Heart right ventricle (tissue), 16 donors: ENCODE data around the gene MRPL40. TPM values are rescaled to one million over a fixed set of nuclear protein-coding genes. Genes with fewer than 3 reads are reported as not detected.

Source experiments
- ATAC-seq, 8 donors: fragments of 200-7000 bp; cut with Tn5 transposase; one replicate each; pipeline ENCODE4 v1.9.1; 2020; ENCODE audit warnings: mild to moderate bottlenecking in 8 of 8, moderate library complexity in 8 of 8, moderate number of reproducible peaks in 1 of 8
- DNase-seq, 2 donors: peaks; one replicate each; pipeline ENCODE4 v3.0.0-alpha.2; 2020
- H3K27ac ChIP-seq, 10 donors: fragments of 200-600 bp; sonication (generic) in 2 of 10; one replicate each; pipeline versions ENCODE4 v1.5.0 to v1.8.0; 2020 to 2022; ENCODE audit warnings: mild to moderate bottlenecking in 3 of 10
- H3K27me3 ChIP-seq, 7 donors: fragments of 200-600 bp; one replicate each; pipeline ENCODE4 v1.8.0; 2021 to 2022; ENCODE audit warnings: mild to moderate bottlenecking in 2 of 7
- H3K36me3 ChIP-seq, 9 donors: fragments of 200-600 bp; sonication (generic) in 1 of 9; one replicate each; pipeline versions ENCODE4 v1.5.0 to v1.8.0; 2020 to 2022; ENCODE audit warnings: mild to moderate bottlenecking in 2 of 9
- H3K4me1 ChIP-seq, 9 donors: fragments of 200-600 bp; sonication (generic) in 1 of 9; one replicate each; pipeline versions ENCODE4 v1.5.0 to v1.8.0; 2020 to 2022; ENCODE audit warnings: mild to moderate bottlenecking in 4 of 9
- H3K4me3 ChIP-seq, 10 donors: fragments of 200-600 bp; sonication (generic) in 2 of 10; one replicate each; pipeline versions ENCODE4 v1.5.0 to v1.8.0; 2020 to 2022; ENCODE audit warnings: mild to moderate bottlenecking in 7 of 10, moderate library complexity in 2 of 10
- H3K9me3 ChIP-seq, 11 donors: fragments of 200-600 bp in 10 of 11; sonication (generic) in 2 of 11; one replicate each; pipeline versions ENCODE4 v1.5.0 to v1.8.0; 2013 to 2022; ENCODE audit warnings: mild to moderate bottlenecking in 2 of 11, control low read depth in 1 of 11, moderate library complexity in 1 of 11
- WGBS, 2 donors: extraction: QIAGEN DNeasy Blood & Tissue Kit; methylation state at CpG; one replicate each; pipeline ENCODE4 v1.1.7; 2013; ENCODE audit warnings: inconsistent platforms in 1 of 2; 5-methylcytosine and 5-hydroxymethylcytosine counted together
- intact Hi-C, 10 donors: fragments of 100-400 bp; cut with DNase I; formaldehyde crosslinking; loops; one replicate each; pipeline versions ENCODE4 v1.11.1 to v1.14.2; 2022
- polyA plus RNA-seq, 2 donors: library from polyadenylated mRNA; stranded (reverse); fragments of 200-250 nt; gene quantifications; one replicate each; pipeline ENCODE4 v1.2.3, GENCODE V29; 2013
- total RNA-seq, 10 donors: library from RNA; stranded (reverse); fragmentation: NEBNext Ultra II Directional in 3 of 10; extraction: Animal tissue kit (Norgen Biotek cat#: 25700) in 3 of 10; gene quantifications; one replicate each; pipeline versions ENCODE4 v1.2.1 to v1.2.4, GENCODE V29; 2021 to 2023
- TF ChIP-seq, protein P1 (sequence below), 9 donors: fragments of 200-600 bp; sonication (generic) in 2 of 9; IDR thresholded peaks; one replicate each; pipeline versions ENCODE4 v1.5.0 to v1.8.0; 2021 to 2022; ENCODE audit warnings: antibody characterized with exemption in 9 of 9, mild to moderate bottlenecking in 5 of 9, moderate library complexity in 1 of 9
- donor health status: Arrhythmogenic right ventricular cardiomyopathy.
- donor health status: ischemic (EF 13 %, LVEDD 7.1; RV severe dilation, severe dysfunction).
- donor health status: healthy with polysubstance abuse.
- donor health status: DM: no; HTN: yes; CAD: no.
- donor health status: DM: no; HTN: no; CAD: no.
- donor health status: ischemic (EF 25% LVEDD 6.9; RV normal size, moderate dysfunction).
- donor health status: ischemic (EF 25% LVEDD 5.7; RV mildly dilated, moderate dysfunction).
- donor health status: healthy.
- donor health status: DM: yes; HTN: yes; CAD: no.
- donor health status: Ischemic cardiomyopathy.
- donor health status: ischemic (EF 35%, LVEDD 5.7; RV mildly dilated, moderate dysfunction).
- donor health status: nonischemic (EF 11% LVEDD 7.7; RV severe dilation, severe dysfunction).
- donor health status: DM: yes; HTN: yes; CAD: no.
- donor health status: PGD.
- donor health status: ischemic (EF 29% LVEDD 5.4; RV normal size, mild dysfunction).
- donor health status: nonischemic (EF 23%, LVEDD 6.1; RV moderate dilation, normal function).

The MRPL40 gene
- total and polyA plus RNA-seq, 12 donors: 49.2 to 117 (median 56.7) TPM

DNA sequence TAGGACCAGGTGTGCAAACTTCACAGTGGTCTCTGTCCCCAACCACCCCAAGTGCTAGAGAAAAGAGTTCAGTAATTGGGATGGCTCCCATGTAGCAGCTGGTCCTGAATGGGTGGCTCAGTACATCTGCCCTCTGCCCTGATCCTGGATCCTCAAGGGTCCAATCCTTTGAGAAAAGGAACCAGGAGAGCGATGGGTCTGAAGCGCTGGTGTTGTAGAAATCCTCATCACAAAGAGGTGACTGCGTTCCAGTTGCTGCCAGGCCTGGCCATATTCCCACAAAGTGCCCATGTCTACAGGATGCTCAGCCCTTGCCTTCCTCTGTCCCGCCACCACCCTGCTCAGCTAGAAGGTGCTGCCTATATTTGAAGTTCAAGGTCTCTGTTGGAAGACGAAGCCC lies 21.4 kb downstream of the MRPL40 start:
- no peak overlapping the region for H3K4me3 ChIP-seq
- TF ChIP-seq, protein P1, sequence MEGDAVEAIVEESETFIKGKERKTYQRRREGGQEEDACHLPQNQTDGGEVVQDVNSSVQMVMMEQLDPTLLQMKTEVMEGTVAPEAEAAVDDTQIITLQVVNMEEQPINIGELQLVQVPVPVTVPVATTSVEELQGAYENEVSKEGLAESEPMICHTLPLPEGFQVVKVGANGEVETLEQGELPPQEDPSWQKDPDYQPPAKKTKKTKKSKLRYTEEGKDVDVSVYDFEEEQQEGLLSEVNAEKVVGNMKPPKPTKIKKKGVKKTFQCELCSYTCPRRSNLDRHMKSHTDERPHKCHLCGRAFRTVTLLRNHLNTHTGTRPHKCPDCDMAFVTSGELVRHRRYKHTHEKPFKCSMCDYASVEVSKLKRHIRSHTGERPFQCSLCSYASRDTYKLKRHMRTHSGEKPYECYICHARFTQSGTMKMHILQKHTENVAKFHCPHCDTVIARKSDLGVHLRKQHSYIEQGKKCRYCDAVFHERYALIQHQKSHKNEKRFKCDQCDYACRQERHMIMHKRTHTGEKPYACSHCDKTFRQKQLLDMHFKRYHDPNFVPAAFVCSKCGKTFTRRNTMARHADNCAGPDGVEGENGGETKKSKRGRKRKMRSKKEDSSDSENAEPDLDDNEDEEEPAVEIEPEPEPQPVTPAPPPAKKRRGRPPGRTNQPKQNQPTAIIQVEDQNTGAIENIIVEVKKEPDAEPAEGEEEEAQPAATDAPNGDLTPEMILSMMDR (IDR thresholded peaks at IDR 0.05): no peak
- ATAC-seq: no peak
- H3K27me3 ChIP-seq: no peaks in the 10 kb centered on the region
- H3K36me3 ChIP-seq: peaks cover 0 to 97% (median 57%) of the 10 kb centered on the region in 9 donors
- intact Hi-C loops: loop anchor here in 1 of 10 donors (5.0 kb wide), 1 partner anchor 56 kb away; no protein-coding TSS in a partner anchor
- 97% methylated on average over 5 of the region's 5 CpGs for WGBS, 2 donors
- H3K27ac ChIP-seq: no peak overlapping the region
- H3K4me1 ChIP-seq: peaks cover 0 to 3% (median under 1%) of the 10 kb centered on the region in 9 donors
- no peak for DNase-seq
- no peaks in the 10 kb centered on the region for H3K9me3 ChIP-seq

DNA sequence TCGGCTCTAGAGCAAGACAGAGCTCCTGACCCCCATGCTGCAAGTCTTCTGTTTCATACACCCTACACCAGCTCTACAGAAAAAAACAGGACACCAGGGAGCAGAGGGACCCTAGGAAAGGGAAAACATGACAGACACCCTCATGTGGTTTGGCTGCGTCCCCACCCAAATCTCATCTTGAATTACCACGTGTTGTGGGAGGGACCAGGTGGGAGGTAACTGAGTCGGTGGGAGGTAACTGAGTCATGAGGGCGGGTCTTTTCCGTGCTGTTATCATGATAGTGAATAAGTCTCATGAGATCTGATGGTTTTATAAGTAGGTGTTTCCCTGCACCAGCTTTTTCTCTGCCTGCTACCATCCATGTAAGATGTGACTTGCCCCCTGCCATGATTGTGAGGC lies 21.8 kb downstream of the MRPL40 start:
- Histone ChIP-seq H3K4me1 (no peaks in the 10 kb centered on the region), H3K36me3 (peaks cover 0 to 100% (median 57%) of the 10 kb centered on the region in 9 donors), H3K4me3 (no peak overlapping the region), H3K27me3 (no peaks in the 10 kb centered on the region), H3K27ac (no peak overlapping the region), H3K9me3 (no peaks in the 10 kb centered on the region)
- no peak for DNase-seq
- WGBS, 2 donors: 77% methylated on average over 6 of the region's 6 CpGs
- TF ChIP-seq, protein P1 (IDR thresholded peaks at IDR 0.05): no peak
- intact Hi-C loops: loop anchor here in 1 of 10 donors (5.0 kb wide), 1 partner anchor 57 kb away; no protein-coding TSS in a partner anchor
- ATAC-seq: no peak

- Histone ChIP-seq H3K36me3 (peaks cover 0 to 100% (median 59%) of the 10 kb centered on the region in 9 donors), H3K4me3 (no peak overlapping the region), H3K27ac (no peak overlapping the region), H3K4me1 (no peaks in the 10 kb centered on the region), H3K9me3 (no peaks in the 10 kb centered on the region), H3K27me3 (no peaks in the 10 kb centered on the region)
- ATAC-seq (no peak), DNase-seq (no peak)
- intact Hi-C loops: no loop called here
- TF ChIP-seq, protein P1 (IDR thresholded peaks at IDR 0.05): no peak
- 96 to 100% methylated on average over 2 of the region's 2 CpGs for WGBS, 2 donors
Observed at GRCh38 chr22:19455033-19455432, 22.7 kb downstream of the MRPL40 start.

DNA sequence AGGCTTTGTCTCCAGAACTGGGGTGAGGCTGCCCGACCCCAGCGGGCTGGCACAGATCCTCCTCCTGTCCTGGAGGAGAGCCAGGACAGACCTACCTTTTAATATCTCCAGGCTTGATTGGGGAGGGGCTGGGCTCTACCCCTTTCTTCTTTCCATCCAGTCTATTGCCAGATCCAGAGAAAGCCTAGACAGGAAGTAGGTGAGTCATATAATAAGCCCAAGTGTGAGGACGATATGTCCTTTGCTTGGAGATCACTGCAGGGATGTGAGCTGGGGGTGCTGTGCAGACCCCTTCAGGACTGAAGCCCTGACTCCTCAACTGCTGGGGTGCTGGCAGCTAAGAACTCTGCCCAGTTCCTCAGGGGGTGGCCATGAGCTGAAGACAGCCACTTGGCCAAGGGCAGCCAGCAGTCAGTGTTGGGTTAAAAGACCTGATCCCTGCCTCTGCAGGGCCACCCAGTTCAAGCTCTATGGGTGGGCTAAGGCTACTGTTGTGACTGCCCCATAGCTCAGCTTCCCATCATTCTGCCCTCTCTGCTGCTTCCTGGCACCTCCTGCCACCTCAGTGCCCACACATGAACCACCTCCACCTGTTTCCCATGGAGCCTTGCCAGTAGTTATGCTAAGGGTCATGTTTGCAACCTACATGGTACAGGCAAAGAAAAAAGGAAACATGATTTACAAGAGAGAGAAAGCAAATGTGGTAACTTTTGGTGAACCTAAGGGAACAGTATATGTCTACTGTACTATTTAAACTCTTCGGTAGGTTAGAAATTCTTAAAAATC lies 23.4 kb downstream of the MRPL40 start:
- ATAC-seq (peak in 2 of 8 donors; percentile 25 to 28), DNase-seq (no peak)
- H3K36me3 ChIP-seq: peaks cover 0 to 100% (median 62%) of the 10 kb centered on the region in 9 donors
- no peaks in the 10 kb centered on the region for H3K27me3 ChIP-seq
- H3K4me1 ChIP-seq: no peaks in the 10 kb centered on the region
- H3K27ac ChIP-seq: no peak overlapping the region
- intact Hi-C loops: no loop called here
- WGBS, 2 donors: 76 to 82% methylated on average over 4 of the region's 4 CpGs
- H3K4me3 ChIP-seq: no peak overlapping the region
- TF ChIP-seq, protein P1 (IDR thresholded peaks at IDR 0.05): no peak
- H3K9me3 ChIP-seq: no peaks in the 10 kb centered on the region
